ENCODE data around the gene CCDC88A.
A peak's percentile ranks its signal among the peaks of the same experiment; 100 is the strongest.
"Not testable (repeated sequence)": the region's sequence is repeated elsewhere in the genome, so short reads cannot be mapped to it uniquely, and the experiment has no call there.

Gene CCDC88A

DNA sequence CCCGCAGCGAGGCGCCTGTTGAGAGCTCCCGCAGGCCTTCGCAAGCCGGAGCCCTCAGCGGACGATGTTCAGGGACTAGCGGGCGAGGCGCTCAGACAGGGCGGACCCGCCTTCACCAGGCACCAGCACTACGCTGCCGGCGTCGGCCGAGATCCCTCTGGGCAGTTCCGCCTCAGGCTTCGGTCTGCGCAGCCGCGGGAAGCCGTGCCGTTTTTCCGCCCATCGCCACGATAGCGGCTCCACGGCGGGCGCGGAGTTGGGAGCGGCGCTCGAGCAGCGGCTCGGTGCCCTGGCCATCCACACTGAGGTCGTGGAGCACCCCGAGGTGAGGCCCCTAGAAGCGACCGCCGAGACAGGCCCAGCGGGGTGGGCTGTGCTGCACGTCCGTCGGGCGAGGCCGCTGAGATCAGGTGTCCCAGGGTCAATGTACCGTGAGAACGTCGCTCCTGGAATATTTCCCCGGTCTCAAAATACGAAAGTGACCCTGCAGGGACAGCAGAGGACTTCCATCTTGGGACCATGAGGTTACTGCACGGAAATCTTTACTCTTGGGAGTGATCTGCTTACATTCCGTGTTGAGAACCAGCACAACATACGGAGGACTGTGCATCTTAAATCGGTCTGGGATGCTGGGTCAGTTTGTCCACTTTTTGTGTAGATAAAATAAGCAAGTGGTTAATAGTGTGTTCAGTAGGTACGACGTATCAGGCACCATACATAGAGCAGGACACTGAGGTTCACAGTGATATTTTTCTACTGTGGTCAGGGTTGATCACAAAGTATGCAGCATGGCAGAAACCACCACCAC lies 137.3 kb downstream of the CCDC88A start:
- DNase-seq, result peak; percentile 82

DNA sequence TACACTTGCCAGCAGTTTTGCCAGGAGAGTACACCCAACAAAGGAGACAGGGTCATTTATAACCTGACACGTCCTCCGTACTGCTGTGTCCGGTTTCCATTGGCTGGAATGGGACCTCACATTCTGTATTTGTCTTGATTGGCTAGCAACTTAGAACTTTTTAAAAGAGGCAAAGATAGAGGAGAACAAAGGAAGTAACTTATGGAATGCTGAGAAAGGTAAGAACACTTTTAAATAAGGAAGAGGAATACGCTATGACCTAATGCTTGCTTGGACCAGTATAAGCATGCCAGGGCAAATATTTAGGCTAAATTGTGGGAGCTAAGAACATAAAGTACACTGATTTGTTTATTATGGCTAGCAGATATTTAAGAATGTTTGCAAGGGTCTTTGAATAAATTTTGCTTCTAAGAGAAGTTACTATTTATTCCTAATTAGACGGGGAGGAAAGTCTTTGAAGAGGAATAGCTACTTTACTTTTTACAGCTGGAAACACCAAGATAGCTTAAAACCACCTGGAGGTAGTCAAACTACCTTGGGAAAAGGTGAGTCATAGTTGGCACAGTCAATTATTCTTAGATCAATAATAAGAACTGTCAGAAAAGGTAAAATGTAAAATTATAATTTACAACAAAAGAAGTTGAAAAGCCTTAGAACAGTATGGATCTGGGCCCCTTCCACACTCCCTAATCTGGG lies 138.7 kb downstream of the CCDC88A start:
- DNase-seq, result not testable (repeated sequence)

DNA sequence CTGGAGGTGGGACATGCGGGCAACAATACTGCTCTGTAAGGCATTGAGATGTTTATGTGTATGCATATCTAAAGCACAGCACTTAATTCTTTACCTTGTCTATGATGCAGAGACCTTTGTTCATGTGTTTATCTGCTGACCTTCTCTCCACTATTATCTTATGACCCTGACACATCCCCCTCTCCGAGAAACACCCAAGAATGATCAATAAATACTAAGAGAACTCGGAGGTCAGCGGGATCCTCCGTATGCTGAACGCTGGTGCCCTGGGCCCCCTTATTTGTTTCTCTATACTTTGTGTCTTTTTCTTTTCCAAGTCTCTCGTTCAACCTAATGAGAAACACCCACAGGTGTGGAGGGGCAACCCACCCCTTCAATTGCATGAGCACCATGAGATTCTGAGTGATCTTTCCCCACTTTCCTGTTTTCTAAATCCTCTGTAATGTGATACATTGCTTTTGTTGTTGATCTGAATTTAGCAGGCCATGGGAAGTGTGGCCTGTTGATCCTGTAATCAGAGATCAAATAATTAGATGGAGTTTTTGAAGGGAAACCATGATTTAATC lies 139.7 kb downstream of the CCDC88A start:
- not testable (repeated sequence) for DNase-seq

DNA sequence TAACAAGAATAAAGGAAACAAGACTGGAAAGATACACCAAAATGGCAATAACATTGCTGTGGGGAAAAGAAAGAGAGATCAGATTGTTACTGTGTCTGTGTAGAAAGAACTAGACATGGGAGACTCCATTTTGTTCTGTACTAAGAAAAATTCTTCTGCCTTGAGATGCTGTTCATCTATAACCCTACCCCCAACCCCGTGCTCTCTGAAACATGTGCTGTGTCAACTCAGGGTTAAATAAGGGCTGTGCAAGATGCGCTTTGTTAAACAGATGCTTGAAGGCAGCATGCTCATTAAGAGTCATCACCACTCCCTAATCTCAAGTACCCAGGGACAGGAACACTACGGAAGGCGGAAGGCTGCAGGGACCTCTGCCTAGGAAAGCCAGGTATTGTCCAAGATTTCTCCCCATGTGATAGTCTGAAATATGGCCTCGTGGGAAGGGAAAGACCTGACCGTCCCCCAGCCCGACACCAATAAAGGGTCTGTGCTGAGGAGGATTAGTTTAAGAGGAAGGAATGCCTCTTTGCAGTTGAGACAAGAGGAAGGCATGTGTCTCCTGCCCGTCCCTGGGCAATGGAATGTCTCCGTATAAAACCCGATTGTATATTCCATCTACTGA lies 140.3 kb downstream of the CCDC88A start:
- not testable (repeated sequence) for DNase-seq

DNA sequence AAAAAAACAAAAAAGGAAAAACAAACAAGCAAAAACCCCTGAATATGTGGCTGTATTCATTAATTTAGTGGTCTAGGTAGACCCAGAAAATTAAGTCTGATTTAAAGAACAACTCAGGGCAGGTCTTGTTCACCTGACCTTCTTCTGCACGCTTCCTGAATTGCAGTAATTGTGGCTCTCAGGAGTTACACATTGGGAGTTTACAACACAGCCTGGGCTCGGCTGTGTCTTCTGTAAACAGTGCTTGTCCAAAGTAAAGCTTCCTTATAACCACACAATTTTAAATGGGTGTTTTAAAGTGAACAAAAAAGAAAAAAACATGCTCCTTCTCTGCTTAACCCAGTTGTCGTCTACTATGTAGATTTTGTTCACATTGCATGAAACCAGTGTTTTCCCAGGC lies 142.3 kb downstream of the CCDC88A start:
- no peak for DNase-seq

DNA sequence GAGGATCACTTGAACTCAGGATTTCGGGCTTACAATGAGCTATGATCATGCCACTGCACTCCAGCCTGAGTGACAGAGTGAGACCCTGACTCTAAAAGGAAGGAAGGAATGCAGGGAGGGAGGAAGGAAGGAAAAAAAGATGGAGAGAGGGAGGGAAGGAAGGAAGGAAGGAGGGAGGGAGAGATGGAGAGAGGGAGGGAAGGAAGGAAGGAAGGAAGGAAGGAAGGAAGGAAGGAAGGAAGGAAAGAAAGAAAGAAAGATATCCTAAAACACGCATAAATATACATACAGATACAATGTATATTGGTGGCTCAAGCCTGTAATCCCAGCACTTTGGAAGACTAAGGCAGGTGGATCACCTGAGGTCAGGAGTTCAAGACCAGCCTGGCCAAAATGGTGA lies 145.3 kb downstream of the CCDC88A start:
- not testable (repeated sequence) for DNase-seq

DNA sequence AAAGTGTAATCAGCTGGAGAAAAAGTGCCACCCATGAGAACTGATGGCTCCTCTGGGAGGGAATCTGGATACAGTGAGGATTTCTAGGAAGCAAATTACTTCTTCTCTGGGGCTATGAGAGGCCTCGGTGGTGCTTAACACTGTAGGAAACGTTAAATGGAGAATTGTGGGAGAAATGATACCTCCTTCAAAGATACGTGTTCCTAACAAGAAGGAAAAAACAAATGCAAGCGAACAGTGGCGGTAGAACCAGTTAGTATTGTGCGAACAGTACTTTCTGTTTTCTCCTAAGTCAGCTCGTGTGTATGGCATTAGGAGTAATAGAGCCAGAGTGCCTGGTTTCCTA lies 150.0 kb downstream of the CCDC88A start:
- DNase-seq, result no peak

DNA sequence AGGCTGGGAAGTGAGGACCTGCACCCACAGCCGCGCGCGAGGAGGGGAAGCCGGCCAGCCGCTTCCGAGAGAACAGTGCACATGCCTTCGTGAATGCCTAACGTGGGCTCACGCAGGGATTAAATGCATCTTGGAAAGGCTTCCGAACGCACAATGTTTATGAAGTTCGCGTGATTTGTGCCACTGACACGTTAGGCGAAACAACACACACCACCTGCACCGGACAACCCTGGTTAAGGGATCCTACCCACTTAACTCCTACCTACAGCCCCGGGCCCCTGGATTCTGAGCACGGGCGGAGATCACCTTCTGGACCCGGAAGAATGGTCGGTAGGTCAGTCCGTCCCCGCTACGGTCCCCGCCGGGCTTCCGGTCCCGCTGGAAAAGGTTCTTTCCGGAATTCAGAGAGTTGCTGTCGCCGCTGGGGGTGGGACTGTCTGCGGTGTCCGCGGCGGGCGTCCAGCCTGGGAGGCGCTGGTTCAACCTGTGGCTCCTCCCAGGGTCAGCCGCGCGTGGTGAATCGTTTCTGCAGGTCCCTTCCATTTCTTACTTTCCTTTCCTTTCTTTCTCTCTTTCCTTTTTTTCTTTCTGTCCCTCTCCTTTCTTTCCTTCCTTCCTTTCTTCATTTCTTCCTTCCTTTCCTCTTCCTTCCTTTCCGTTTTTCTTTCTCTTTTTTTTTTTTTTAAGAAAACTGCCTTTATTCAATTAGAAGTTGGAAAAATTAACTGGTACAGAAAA lies 150.6 kb downstream of the CCDC88A start, which contains the start of gene MTIF2:
Gene MTIF2 (minus strand): TSS at position 325 of the 738 bp plus-strand sequence. CDS start 5,373 bp downstream, outside the sequence.
- peak; percentile 95 for DNase-seq

DNA sequence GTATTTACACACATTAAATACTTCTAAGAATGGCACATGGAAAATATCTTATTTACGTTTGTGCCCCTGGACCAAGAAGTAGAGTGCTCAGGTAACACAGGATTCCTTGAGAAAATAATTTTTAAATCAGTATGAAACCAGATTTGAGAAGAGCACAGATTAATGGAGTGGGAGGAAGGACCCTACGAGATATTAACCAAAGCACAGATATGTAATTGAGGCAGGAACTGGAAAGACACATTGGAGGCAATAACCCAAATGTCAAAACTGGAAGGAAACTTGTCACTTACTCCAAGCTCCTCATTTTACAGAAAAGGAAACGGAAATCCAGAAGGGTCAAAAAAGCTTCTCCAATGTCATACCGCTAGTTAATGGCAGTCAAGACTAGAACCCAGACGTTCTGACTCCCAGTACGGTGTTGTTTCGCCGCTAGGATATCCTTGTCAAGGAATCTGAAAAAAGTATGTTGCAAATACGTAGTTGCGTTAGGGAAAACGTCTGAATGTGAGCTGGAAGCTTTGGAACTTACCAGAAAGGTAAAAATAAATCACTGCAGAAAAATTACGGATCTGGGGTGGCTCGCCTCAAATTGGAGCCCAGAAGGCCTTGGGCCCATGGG lies 151.3 kb downstream of the CCDC88A start:
- DNase-seq, result no peak

DNA sequence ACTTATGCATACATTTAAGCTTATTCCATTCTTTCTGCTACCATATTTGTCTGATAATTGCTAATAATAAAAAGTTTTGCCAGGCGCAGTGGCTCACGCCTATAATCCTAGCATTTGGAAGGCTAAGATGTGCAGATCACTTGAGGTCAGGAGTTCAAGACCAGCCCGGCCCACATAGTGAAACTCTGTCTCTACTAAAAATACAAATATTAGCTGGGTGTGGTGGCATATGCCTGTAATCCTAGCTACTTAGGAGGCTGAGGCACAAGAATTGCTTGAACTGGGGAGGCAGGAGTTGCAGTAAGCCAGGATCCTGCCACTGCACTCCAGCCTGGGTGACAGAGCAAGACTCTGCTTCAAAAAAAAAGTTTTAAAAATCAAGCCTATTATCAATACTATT lies 160.1 kb downstream of the CCDC88A start:
- not testable (repeated sequence) for DNase-seq

DNA sequence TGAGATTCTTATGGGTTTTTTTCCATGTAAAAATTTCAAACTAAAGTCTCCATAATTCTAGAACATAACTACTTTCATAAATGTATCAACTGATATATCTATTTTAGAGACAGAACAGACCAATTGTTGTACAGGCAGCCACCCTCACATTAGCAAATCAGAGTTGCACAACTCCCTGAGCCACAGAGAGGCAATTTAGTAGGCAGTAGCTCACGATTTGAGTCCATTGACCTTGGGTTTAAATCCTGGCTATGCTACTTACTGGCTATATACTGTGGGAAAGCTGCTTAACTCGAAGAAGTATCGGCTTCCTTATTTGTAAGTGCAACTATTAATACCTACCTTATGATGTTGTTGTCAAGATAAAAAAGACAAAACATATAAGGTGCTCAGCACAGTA lies 166.8 kb downstream of the CCDC88A start:
- DNase-seq, result no peak

DNA sequence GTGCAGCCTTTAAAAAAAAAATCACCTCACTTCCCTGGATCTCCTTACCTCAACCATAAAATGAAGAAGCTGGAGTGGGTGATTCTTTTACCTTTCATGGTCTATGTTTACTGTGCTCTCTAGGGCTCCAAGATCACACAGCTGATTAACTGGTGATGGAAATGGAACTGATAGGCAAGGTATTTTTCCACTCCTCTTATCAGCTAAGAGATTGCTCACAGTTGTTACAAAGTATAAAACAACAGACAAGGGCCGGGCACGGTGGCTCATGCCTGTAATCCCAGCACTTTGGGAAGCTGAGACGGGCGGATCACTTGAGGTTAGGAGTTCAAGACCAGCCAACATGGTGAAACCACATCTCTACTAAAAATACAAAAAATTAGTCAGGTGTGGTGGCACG lies 172.6 kb downstream of the CCDC88A start:
- no peak for DNase-seq

DNA sequence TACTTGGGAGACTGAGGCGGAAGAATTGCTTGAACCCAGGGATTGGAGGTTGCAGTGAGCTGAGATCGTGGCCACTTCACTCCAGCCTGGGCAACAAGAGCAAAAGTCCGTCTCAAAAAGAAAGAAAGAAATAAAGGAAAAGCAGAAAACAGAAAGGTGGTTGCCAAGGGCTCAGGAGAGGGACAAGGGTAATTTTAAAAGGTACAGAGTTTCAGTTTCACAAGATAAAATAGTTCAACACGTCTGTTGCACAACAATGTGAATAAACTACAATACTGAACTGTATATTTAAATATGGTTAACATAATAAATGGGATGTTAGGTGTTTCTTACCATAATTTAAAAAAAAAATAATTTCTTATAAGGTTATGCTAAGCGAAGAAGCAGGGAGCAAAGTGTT lies 174.2 kb downstream of the CCDC88A start:
- DNase-seq, result no peak

DNA sequence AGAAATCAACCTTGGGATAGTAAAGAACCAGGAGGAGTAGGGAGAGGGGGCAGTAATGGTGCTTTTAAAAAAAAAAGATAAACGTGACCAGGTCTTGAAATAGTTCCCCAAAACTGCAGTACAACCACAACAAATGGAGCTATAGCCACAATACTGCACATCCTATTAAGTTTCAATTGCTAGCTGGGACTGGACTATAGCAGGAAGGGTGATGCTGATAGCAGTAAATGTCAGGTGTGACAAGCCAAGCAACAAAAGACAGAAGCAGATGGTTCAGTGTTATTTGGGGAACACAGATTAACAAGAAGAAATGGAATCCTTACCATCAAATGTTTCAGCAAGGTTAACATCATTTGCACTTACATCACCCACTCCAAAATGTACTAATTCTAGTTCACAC lies 177.0 kb downstream of the CCDC88A start:
- no peak for DNase-seq

DNA sequence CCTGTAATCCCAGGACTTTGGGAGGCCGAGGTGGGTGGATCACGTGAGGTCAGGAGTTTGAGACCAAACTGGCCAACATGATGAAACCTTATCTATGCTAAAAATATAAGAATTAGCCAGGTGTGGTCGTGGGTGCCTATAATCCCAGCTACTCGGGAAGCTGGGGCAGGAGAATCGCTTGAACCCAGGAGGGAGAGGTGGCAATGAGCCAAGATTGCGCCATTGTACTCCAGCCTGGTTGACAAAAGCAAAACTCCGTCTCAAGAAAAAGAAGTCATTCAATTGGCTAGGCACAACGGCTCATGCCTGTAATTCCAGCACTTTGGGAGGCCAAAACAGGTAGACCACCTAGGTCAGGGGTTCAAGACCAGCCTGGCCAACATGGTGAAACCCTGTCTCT lies 178.1 kb downstream of the CCDC88A start:
- not testable (repeated sequence) for DNase-seq

DNA sequence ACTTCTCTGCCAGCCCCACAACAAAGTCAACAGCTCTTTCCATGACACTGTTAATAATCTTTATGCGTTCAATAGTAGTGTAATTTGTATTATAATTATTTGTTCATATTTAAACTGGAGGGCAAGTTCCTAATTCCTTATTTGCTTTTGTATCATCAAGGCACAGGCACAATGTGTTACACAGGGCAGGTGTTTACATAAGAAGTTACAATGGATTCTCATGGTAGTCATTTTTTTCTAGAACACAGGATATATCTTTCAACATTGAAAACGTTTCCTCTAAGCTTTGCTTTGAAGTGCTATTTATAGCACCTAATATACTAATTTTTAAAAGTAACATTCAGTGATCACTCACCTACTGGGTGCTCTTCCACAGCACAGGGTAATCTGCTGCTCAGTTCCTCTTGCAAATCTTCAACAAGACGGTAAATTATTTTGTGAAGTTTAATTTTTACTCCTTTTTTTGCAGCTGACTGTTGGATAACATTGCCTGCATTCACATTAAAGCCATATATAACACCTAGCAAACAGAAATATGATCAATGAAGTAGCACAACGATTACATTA lies 179.9 kb downstream of the CCDC88A start:
- no peak for DNase-seq

Data from NCI-H510A (cell line).